ENCODE results near the gene NAP1L4. TPM values are rescaled to one million over a fixed set of nuclear protein-coding genes. Genes with fewer than 3 reads are reported as not detected.

Gene NAP1L4
- total RNA-seq, 1 experiment from 2014 or later = 189 TPM

- TF ChIP-seq ZNF263 (CRISPR knock-in tag; IDR thresholded peaks at IDR 0.05; ENCODE audit: low read depth) = no peak
- TF ChIP-seq ATF3 (CRISPR knock-in tag; conservative IDR thresholded peaks at IDR 0.05) = no peak
Measured at GRCh38 chr11:2923446-2924375, 68.4 kb downstream of the NAP1L4 start (continued).

GRCh38 chr11:2922655-2923054 lies 69.5 kb downstream of the NAP1L4 start:
- no peaks in the 10 kb centered on the region for H3K4me1 Mint-ChIP-seq
- POLR2A ChIA-PET = no interaction called here
- H3K27me3 Mint-ChIP-seq (ENCODE audit: low read depth) = peaks cover 15% of the 10 kb centered on the region
- ATAC-seq (no peak), DNase-seq (ENCODE audit: low spot score) (no peak)
- TF ChIP-seq IRF2 (CRISPR knock-in tag; IDR thresholded peaks at IDR 0.05; ENCODE audit: borderline replicate concordance, low read depth) (no peak), ATF3 (CRISPR knock-in tag; conservative IDR thresholded peaks at IDR 0.05) (no peak), ZNF671 (CRISPR knock-in tag; IDR thresholded peaks at IDR 0.05) (no peak), NR3C1 (CRISPR knock-in tag; conservative IDR thresholded peaks at IDR 0.05; ENCODE audit: low read depth) (no peak)
- CTCF ChIA-PET = no interaction called here
- no peak overlapping the region for H3K4me3 Mint-ChIP-seq
- H3K27ac Mint-ChIP-seq = no peak overlapping the region
- H3K36me3 Mint-ChIP-seq = 0 out of 2 replicates have a peak, but pooled peaks cover 2% of the 10 kb centered on the region
- no peaks in the 10 kb centered on the region for H3K9me3 Mint-ChIP-seq

GRCh38 chr11:2921742-2922493 lies 70.2 kb downstream of the NAP1L4 start:
- no peaks in the 10 kb centered on the region for H3K36me3 Mint-ChIP-seq
- no peaks in the 10 kb centered on the region for H3K9me3 Mint-ChIP-seq
- ChIA-PET CTCF (interaction anchor here (4.3 kb wide), 1 partner anchor 8 kb away, joined by 16 read pairs; the partner anchor contains the start of gene PHLDA2), POLR2A (no interaction called here)
- DNase-seq (ENCODE audit: low spot score) (no peak), ATAC-seq (no peak)
- H3K27me3 Mint-ChIP-seq (ENCODE audit: low read depth) = peaks cover 7% of the 10 kb centered on the region
- H3K4me1 Mint-ChIP-seq = no peaks in the 10 kb centered on the region
- no peak overlapping the region for H3K27ac Mint-ChIP-seq
- TF ChIP-seq PREB (CRISPR knock-in tag; IDR thresholded peaks at IDR 0.05; ENCODE audit: borderline replicate concordance) = no peak
- no peak for TF ChIP-seq NFATC4 (CRISPR knock-in tag; IDR thresholded peaks at IDR 0.05)
- TF ChIP-seq JUN (CRISPR knock-in tag; IDR thresholded peaks at IDR 0.05) = no peak
- no peak for TF ChIP-seq ARID4B (CRISPR knock-in tag; IDR thresholded peaks at IDR 0.05; ENCODE audit: borderline replicate concordance)
- no peak for TF ChIP-seq NFE2L1 (CRISPR knock-in tag; IDR thresholded peaks at IDR 0.05)
- no peak overlapping the region for H3K4me3 Mint-ChIP-seq

- Mint-ChIP-seq H3K9me3 (no peaks in the 10 kb centered on the region), H3K36me3 (no peaks in the 10 kb centered on the region), H3K27me3 (ENCODE audit: low read depth) (peaks cover under 1% of the 10 kb centered on the region; the same call in 1 of the 2 replicates), H3K4me3 (no peak overlapping the region), H3K4me1 (no peaks in the 10 kb centered on the region), H3K27ac (no peak overlapping the region)
- ATAC-seq = no peak
- POLR2A ChIA-PET = no interaction called here
- no peak for DNase-seq (ENCODE audit: low spot score)
- CTCF ChIA-PET = interaction anchor here (0.7 to 4.3 kb wide), 5 partner anchors 9 to 972 kb away, joined by 3 to 16 read pairs (median 5); partner anchors contain the start of gene PHLDA2
- TF ChIP-seq FOXJ3 (CRISPR knock-in tag; IDR thresholded peaks at IDR 0.05; ENCODE audit: borderline replicate concordance) = no peak
- TF ChIP-seq NFATC4 (CRISPR knock-in tag; IDR thresholded peaks at IDR 0.05) = no peak
- TF ChIP-seq SMAD4 (CRISPR knock-in tag; IDR thresholded peaks at IDR 0.05) = no peak
- no peak for TF ChIP-seq HMGA2 (CRISPR knock-in tag; IDR thresholded peaks at IDR 0.05)
- TF ChIP-seq ZNF532 (CRISPR knock-in tag; IDR thresholded peaks at IDR 0.05; ENCODE audit: borderline replicate concordance) = no peak
- no peak for TF ChIP-seq EMX1 (CRISPR knock-in tag; IDR thresholded peaks at IDR 0.05)
Measured at GRCh38 chr11:2921261-2921660, 70.9 kb downstream of the NAP1L4 start.

Data from WTC11 (cell line).